IMR-90 (cell line): ENCODE data around the gene SRPK3. TPM values are rescaled to one million over a fixed set of nuclear protein-coding genes. Genes with fewer than 3 reads are reported as not detected.

Source experiments
- ATAC-seq: fragments of 200-7000 bp; cut with Tn5 transposase; 2 replicates; pipeline ENCODE4 v1.9.1; 2020; ENCODE audit warnings: low read depth, mild to moderate bottlenecking, moderate library complexity
- BruUV-seq: library from RNA; stranded (reverse); fragments of 400-500 nt; replicated peaks from 2 replicates; lab custom pipeline; 2021; lab: Mats Ljungman, UMichigan
- CTCF ChIA-PET: fragments of 300-600 bp; formaldehyde crosslinking; extraction: SDS; loops from one replicate; lab custom pipeline; 2021; ENCODE audit warnings: antibody characterized with exemption; lab: Yijun Ruan, JAX
- POLR2A ChIA-PET: fragments of 300-600 bp; sonication (Branson Sonifier 250); formaldehyde crosslinking; loops from one replicate; lab custom pipeline; 2022; ENCODE audit warnings: antibody characterized with exemption; ENCODE audit not compliant: unreplicated experiment; lab: Charles Lee
- DNase-seq: peaks from one replicate; pipeline ENCODE4 v3.0.0; 2013
- H2AFZ ChIP-seq: replicated peaks from 2 replicates; pipeline ENCODE3; 2013; ENCODE audit warnings: low read length, mild to moderate bottlenecking; ENCODE audit not compliant: poor library complexity
- H2AK5ac ChIP-seq: 2 replicates; pipeline ENCODE4 v1.6.1; 2013; ENCODE audit warnings: low read depth, low read length, inconsistent platforms
- H2AK9ac ChIP-seq: replicated peaks from 2 replicates; pipeline ENCODE3; 2013; ENCODE audit warnings: mild to moderate bottlenecking, low read depth, low read length, moderate library complexity; ENCODE audit not compliant: poor library complexity
- H2BK120ac ChIP-seq: 2 replicates; pipeline ENCODE4 v1.6.1; 2013; ENCODE audit warnings: low read depth, low read length, inconsistent platforms
- H2BK15ac ChIP-seq: 3 replicates; pipeline ENCODE4 v1.6.1; 2013; ENCODE audit warnings: low read depth, low read length, inconsistent platforms
- H2BK20ac ChIP-seq: 2 replicates; pipeline ENCODE4 v1.6.1; 2013; ENCODE audit warnings: low read depth, mild to moderate bottlenecking, inconsistent platforms, low read length, moderate library complexity
- H2BK5ac ChIP-seq: 2 replicates; pipeline ENCODE4 v1.6.1; 2013; ENCODE audit warnings: mild to moderate bottlenecking, low read depth, low read length, inconsistent platforms; ENCODE audit not compliant: poor library complexity, severe bottlenecking
- H3K14ac ChIP-seq: replicated peaks from 2 replicates; pipeline ENCODE4 v1.6.1; 2013; ENCODE audit warnings: low read depth, low read length, inconsistent platforms
- H3K18ac ChIP-seq: 2 replicates; pipeline ENCODE4 v1.6.1; 2013; ENCODE audit warnings: low read depth, low read length, control low read depth
- H3K23ac ChIP-seq: 2 replicates; pipeline ENCODE4 v1.6.1; 2013; ENCODE audit warnings: low read depth, low read length, inconsistent platforms
- H3K27ac ChIP-seq: 2 replicates; pipeline ENCODE4 v1.5.1; 2013; ENCODE audit warnings: mild to moderate bottlenecking, control low read depth, low read length; ENCODE audit not compliant: insufficient read depth
- H3K27me3 ChIP-seq: 2 replicates; pipeline ENCODE4 v1.6.1; 2013; ENCODE audit warnings: low read length; ENCODE audit not compliant: control insufficient read depth, insufficient read depth
- H3K36me3 ChIP-seq: 2 replicates; pipeline ENCODE4 v1.6.1; 2013; ENCODE audit warnings: low read length, mixed read lengths; ENCODE audit not compliant: control insufficient read depth, insufficient read depth
- H3K4ac ChIP-seq: 2 replicates; pipeline ENCODE4 v1.6.1; 2013; ENCODE audit warnings: low read depth, low read length, inconsistent platforms
- H3K4me1 ChIP-seq: 2 replicates; pipeline ENCODE4 v1.6.1; 2013; ENCODE audit warnings: low read length, mixed read lengths; ENCODE audit not compliant: control insufficient read depth, insufficient read depth
- H3K4me2 ChIP-seq: 2 replicates; pipeline ENCODE4 v1.6.1; 2013; ENCODE audit warnings: low read depth, mild to moderate bottlenecking, control low read depth, low read length, moderate library complexity
- H3K4me3 ChIP-seq: 2 replicates; pipeline ENCODE4 v1.5.1; 2013; ENCODE audit warnings: low read depth, mild to moderate bottlenecking, control low read depth, low read length, moderate library complexity; ENCODE audit not compliant: insufficient read depth
- H3K56ac ChIP-seq: 2 replicates; pipeline ENCODE4 v1.6.1; 2013; ENCODE audit warnings: low read length, inconsistent platforms; ENCODE audit not compliant: insufficient read depth; ENCODE audit errors: extremely low read depth
- H3K79me1 ChIP-seq, 2 experiments: 2 replicates each; pipeline ENCODE4 v1.6.1; 2013; ENCODE audit warnings: low read length in 2 of 2, inconsistent platforms in 1 of 2, low read depth in 1 of 2
- H3K9ac ChIP-seq: 2 replicates; pipeline ENCODE4 v1.6.1; 2013; ENCODE audit warnings: low read depth, low read length, control low read depth
- H3K9me1 ChIP-seq: 2 replicates; pipeline ENCODE4 v1.6.1; 2013; ENCODE audit warnings: low read length, inconsistent platforms; ENCODE audit not compliant: insufficient read depth
- H3K9me3 ChIP-seq: 2 replicates; pipeline ENCODE4 v1.6.1; 2013; ENCODE audit warnings: low read length; ENCODE audit not compliant: control insufficient read depth, insufficient read depth
- H4K20me1 ChIP-seq: 2 replicates; pipeline ENCODE4 v1.6.1; 2013; ENCODE audit warnings: low read length, inconsistent platforms; ENCODE audit not compliant: insufficient read depth
- H4K5ac ChIP-seq: 2 replicates; pipeline ENCODE4 v1.6.1; 2013; ENCODE audit warnings: mild to moderate bottlenecking, low read depth, low read length, control low read depth
- H4K8ac ChIP-seq, 2 experiments: 2 replicates each; pipeline ENCODE4 v1.6.1; 2013; ENCODE audit warnings: low read depth in 2 of 2, low read length in 2 of 2, control low read depth in 1 of 2, inconsistent platforms in 1 of 2
- H4K91ac ChIP-seq: 2 replicates; pipeline ENCODE4 v1.6.1; 2013; ENCODE audit warnings: low read depth, low read length, inconsistent platforms; ENCODE audit not compliant: insufficient read depth
- CHD1 ChIP-seq: IDR thresholded peaks from 2 replicates; pipeline ENCODE4 v1.6.1; 2012; ENCODE audit warnings: low read depth, low read length, improper control_type of control experiment
- CTCF ChIP-seq: conservative IDR thresholded peaks from 2 replicates; pipeline ENCODE4 v1.5.1; 2012; ENCODE audit warnings: mild to moderate bottlenecking, low read depth, low read length, improper control_type of control experiment
- FOS ChIP-seq: fragments of 150-350 bp; IDR thresholded peaks from 2 replicates; pipeline ENCODE4 v1.6.1; 2016; ENCODE audit warnings: low read depth, low read length
- MAZ ChIP-seq: IDR thresholded peaks from 2 replicates; pipeline ENCODE4 v1.6.1; 2012; ENCODE audit warnings: low read depth, mild to moderate bottlenecking, low read length, improper control_type of control experiment, moderate library complexity, borderline replicate concordance
- MXI1 ChIP-seq: IDR thresholded peaks from 2 replicates; pipeline ENCODE4 v1.6.1; 2012; ENCODE audit warnings: low read depth, mild to moderate bottlenecking, low read length, moderate library complexity, borderline replicate concordance
- POLR2A ChIP-seq: IDR thresholded peaks from 2 replicates; pipeline ENCODE4 v1.6.1; 2012; ENCODE audit warnings: mild to moderate bottlenecking, low read depth, low read length
- RCOR1 ChIP-seq: IDR thresholded peaks from 2 replicates; pipeline ENCODE4 v1.6.1; 2012; ENCODE audit warnings: mild to moderate bottlenecking, low read length, improper control_type of control experiment; ENCODE audit not compliant: insufficient replicate concordance
- USF2 ChIP-seq: fragments of 150-350 bp; IDR thresholded peaks from 2 replicates; pipeline ENCODE4 v1.6.1; 2017; ENCODE audit warnings: mild to moderate bottlenecking, antibody characterized with exemption, low read length, low read depth
- WGBS, 2 experiments: methylation state at CpG; one replicate each; pipeline versions ENCODE4 v1.1.5 to v1.1.7; 2013; ENCODE audit warnings: missing lambda C conversion rate in 2 of 2; ENCODE audit not compliant: insufficient read length in 1 of 2; ENCODE audit errors: extremely low coverage in 2 of 2; 5-methylcytosine and 5-hydroxymethylcytosine counted together
- dilution Hi-C: fragments of 300-500 bp; cut with HindIII; formaldehyde crosslinking; loops from one replicate; pipeline ENCODE4 v1.14.3; 2018; ENCODE audit warnings: low sequenced_read_pairs; ENCODE audit not compliant: unreplicated experiment
- in situ Hi-C: fragments of 300-500 bp; cut with MboI; formaldehyde crosslinking; loops from 3 replicates; pipeline ENCODE4 v1.14.3; 2019; ENCODE audit warnings: low sequenced_read_pairs, inconsistent platforms, mixed read lengths
- intact Hi-C: fragments of 100-400 bp; cut with micrococcal nuclease; formaldehyde crosslinking; loops from 2 replicates; pipeline ENCODE4 v1.10.0; 2022
- polyA plus RNA-seq, 3 experiments: library from polyadenylated mRNA; depleted of rRNA; stranded (reverse); fragments of >200 nt; gene quantifications; 2 replicates each; pipeline ENCODE4 v1.2.3, GENCODE V29; 2012; ENCODE audit warnings: low replicate concordance in 1 of 3
- total RNA-seq: library from RNA; depleted of rRNA; stranded (reverse); fragments of >200 nt; gene quantifications from 2 replicates; pipeline ENCODE4 v1.2.3, GENCODE V29; 2012

The SRPK3 gene
- total and polyA plus RNA-seq, 2 of the 4 experiments (the other 2 are of a cell fraction) = 0.36 to 0.70 TPM

GRCh38 chrX:153825042-153825441 is 44.2 kb downstream of the SRPK3 start:
- no peak overlapping the region for H3K27ac ChIP-seq
- in situ Hi-C loops (no loop called here), intact Hi-C loops (no loop called here), dilution Hi-C loops (no loop called here)
- WGBS, 2 experiments = no CpG with 5 or more reads among the region's 8 CpGs
- H4K5ac ChIP-seq = no peak overlapping the region
- H2BK15ac ChIP-seq = no peak overlapping the region
- H2BK5ac ChIP-seq = no peak overlapping the region
- no peak for TF ChIP-seq CTCF
- no peak for TF ChIP-seq USF2
- no peak for TF ChIP-seq MAZ
- no peak for TF ChIP-seq POLR2A
- no peak for TF ChIP-seq CHD1
- TF ChIP-seq FOS = no peak
- no peak for TF ChIP-seq MXI1
- no peak for TF ChIP-seq RCOR1
- no peak overlapping the region for H2BK120ac ChIP-seq
- H4K8ac ChIP-seq = no peak overlapping the region
- BruUV-seq = no TSS peak
- no peaks in the 10 kb centered on the region for H3K79me1 ChIP-seq
- H3K4me3 ChIP-seq = no peak overlapping the region
- H3K56ac ChIP-seq = no peak overlapping the region
- no peak overlapping the region for H2AK5ac ChIP-seq
- no peak overlapping the region for H3K4ac ChIP-seq
- H3K4me2 ChIP-seq = no peak overlapping the region
- no peak overlapping the region for H4K91ac ChIP-seq
- no peak overlapping the region for H3K14ac ChIP-seq
- H3K9ac ChIP-seq = no peak overlapping the region
- H3K4me1 ChIP-seq = no peaks in the 10 kb centered on the region
- ChIA-PET POLR2A (no interaction called here), CTCF (no interaction called here)
- no peak overlapping the region for H3K18ac ChIP-seq
- no peak overlapping the region for H2BK20ac ChIP-seq
- no peaks in the 10 kb centered on the region for H3K36me3 ChIP-seq
- H3K27me3 ChIP-seq = peaks cover 43% of the 10 kb centered on the region
- no peak overlapping the region for H2AK9ac ChIP-seq
- ATAC-seq (no peak), DNase-seq (no peak)
- H4K20me1 ChIP-seq = no peaks in the 10 kb centered on the region; the same call in 1 of the 2 replicates
- H2AFZ ChIP-seq = no peak overlapping the region
- peaks cover 11% of the 10 kb centered on the region; the same call in 1 of the 2 replicates for H3K9me3 ChIP-seq
- H3K9me1 ChIP-seq = no peaks in the 10 kb centered on the region
- no peak overlapping the region for H3K23ac ChIP-seq
